Measurements from ENCODE around the gene IFNG.

GRCh38 chr12:68111995-68112394 lies 47.5 kb downstream of the IFNG start:
- TF ChIP-seq CTCF (IDR thresholded peaks at IDR 0.05; ENCODE audit: insufficient read depth, low read length) (no peak), REST (IDR thresholded peaks at IDR 0.05; ENCODE audit: insufficient replicate concordance, low read depth) (no peak), POLR2AphosphoS5 (IDR thresholded peaks at IDR 0.05; ENCODE audit: low read depth) (no peak)
